Hepatocyte (in vitro differentiated cells): ENCODE results near the gene ARMC2. TPM values are rescaled to one million over a fixed set of nuclear protein-coding genes. Genes with fewer than 3 reads are reported as not detected.

Experiments
- DNase-seq: peaks from one replicate; pipeline ENCODE4 v3.0.0-alpha.2; 2016; ENCODE audit warnings: low spot score
- H2AFZ ChIP-seq: fragments of 200-600 bp; sonication (generic); 2 replicates; pipeline ENCODE4 v1.6.0; 2016; ENCODE audit warnings: antibody characterized with exemption, mild to moderate bottlenecking
- H3K27ac ChIP-seq: fragments of 200-600 bp; sonication (generic); 2 replicates; pipeline ENCODE4 v1.5.1; 2016; ENCODE audit warnings: mild to moderate bottlenecking
- H3K27me3 ChIP-seq: fragments of 200-600 bp; sonication (generic); 2 replicates; pipeline ENCODE4 v1.6.1; 2016
- H3K36me3 ChIP-seq: fragments of 200-600 bp; sonication (generic); replicated peaks from 2 replicates; pipeline ENCODE4 v1.5.1; 2016; ENCODE audit warnings: low read depth; ENCODE audit not compliant: insufficient read depth
- H3K4me1 ChIP-seq: fragments of 200-600 bp; sonication (generic); 2 replicates; pipeline ENCODE4 v1.5.1; 2016; ENCODE audit warnings: mild to moderate bottlenecking, moderate library complexity; ENCODE audit not compliant: insufficient read depth
- H3K4me2 ChIP-seq: fragments of 200-600 bp; sonication (generic); 2 replicates; pipeline ENCODE4 v1.6.0; 2016
- H3K4me3 ChIP-seq: fragments of 200-600 bp; sonication (generic); 2 replicates; pipeline ENCODE4 v1.5.1; 2016; ENCODE audit warnings: mild to moderate bottlenecking
- H3K79me2 ChIP-seq: fragments of 200-600 bp; sonication (generic); 2 replicates; pipeline ENCODE4 v1.6.0; 2017; ENCODE audit warnings: mild to moderate bottlenecking
- H3K9me2 ChIP-seq: fragments of 200-600 bp; sonication (generic); replicated peaks from 2 replicates; pipeline ENCODE4 v1.6.0; 2017; ENCODE audit warnings: mild to moderate bottlenecking; ENCODE audit not compliant: insufficient read depth
- H3K9me3 ChIP-seq: fragments of 200-600 bp; sonication (generic); 2 replicates; pipeline ENCODE4 v1.5.1; 2016; ENCODE audit warnings: low read depth, mild to moderate bottlenecking
- H4K20me1 ChIP-seq: fragments of 200-600 bp; sonication (generic); 2 replicates; pipeline ENCODE4 v1.6.0; 2016; ENCODE audit warnings: mild to moderate bottlenecking; ENCODE audit not compliant: insufficient read depth, poor library complexity, severe bottlenecking
- EZH2 ChIP-seq: fragments of 200-600 bp; sonication (generic); IDR thresholded peaks from 2 replicates; pipeline ENCODE4 v1.6.1; 2016; ENCODE audit warnings: antibody characterized with exemption, mild to moderate bottlenecking, borderline replicate concordance
- EZH2phosphoT487 ChIP-seq: fragments of 200-600 bp; sonication (generic); IDR thresholded peaks from one replicate; pipeline ENCODE4 v1.6.1; 2018; ENCODE audit warnings: antibody characterized with exemption, mild to moderate bottlenecking, low read depth, moderate library complexity; ENCODE audit not compliant: unreplicated experiment, severe bottlenecking
- WGBS: methylation state at CpG from one replicate; pipeline ENCODE4 v1.1.6; 2016; ENCODE audit warnings: low lambda C conversion rate; ENCODE audit errors: missing lambda C conversion rate; 5-methylcytosine and 5-hydroxymethylcytosine counted together
- polyA plus RNA-seq: library from polyadenylated mRNA; unstranded; fragments of >200 nt; fragmentation: Nextera tagmentation; extraction: Ambion mirVana; gene quantifications from 2 replicates; pipeline ENCODE4 v1.2.1, GENCODE V29; 2016
- total RNA-seq: library from RNA; depleted of rRNA; stranded (reverse); fragments of >200 nt; gene quantifications from 2 replicates; pipeline ENCODE4 v1.2.3, GENCODE V29; 2014
- TF ChIP-seq, protein P1 (sequence below): fragments of 200-600 bp; sonication (generic); IDR thresholded peaks from 2 replicates; pipeline ENCODE4 v1.5.1; 2016; ENCODE audit warnings: antibody characterized with exemption, mild to moderate bottlenecking; ENCODE audit not compliant: poor library complexity

Gene ARMC2
- total and polyA plus RNA-seq, 2 experiments from 2014 or later: 2.8 to 4.8 TPM

DNA sequence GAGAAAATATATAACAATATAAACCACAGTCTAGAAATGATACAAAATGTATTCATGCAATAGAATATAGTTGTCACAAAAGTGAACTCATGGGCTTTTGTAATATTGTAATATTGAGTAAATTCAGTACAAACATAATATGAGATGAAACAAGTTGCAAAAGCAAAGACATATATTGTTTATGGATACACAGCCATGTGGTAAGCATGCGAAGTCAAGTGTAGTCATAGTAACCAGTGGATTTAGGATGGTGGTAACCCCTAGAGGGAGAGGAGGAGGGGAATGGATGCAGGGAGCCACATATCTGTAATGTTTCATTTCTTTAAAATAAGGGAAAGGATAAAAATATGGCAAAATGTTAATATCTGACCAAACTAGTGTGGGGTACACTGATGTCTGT, 47.3 kb downstream of the ARMC2 start:
- TF ChIP-seq EZH2phosphoT487: no peak
- TF ChIP-seq, protein P1, sequence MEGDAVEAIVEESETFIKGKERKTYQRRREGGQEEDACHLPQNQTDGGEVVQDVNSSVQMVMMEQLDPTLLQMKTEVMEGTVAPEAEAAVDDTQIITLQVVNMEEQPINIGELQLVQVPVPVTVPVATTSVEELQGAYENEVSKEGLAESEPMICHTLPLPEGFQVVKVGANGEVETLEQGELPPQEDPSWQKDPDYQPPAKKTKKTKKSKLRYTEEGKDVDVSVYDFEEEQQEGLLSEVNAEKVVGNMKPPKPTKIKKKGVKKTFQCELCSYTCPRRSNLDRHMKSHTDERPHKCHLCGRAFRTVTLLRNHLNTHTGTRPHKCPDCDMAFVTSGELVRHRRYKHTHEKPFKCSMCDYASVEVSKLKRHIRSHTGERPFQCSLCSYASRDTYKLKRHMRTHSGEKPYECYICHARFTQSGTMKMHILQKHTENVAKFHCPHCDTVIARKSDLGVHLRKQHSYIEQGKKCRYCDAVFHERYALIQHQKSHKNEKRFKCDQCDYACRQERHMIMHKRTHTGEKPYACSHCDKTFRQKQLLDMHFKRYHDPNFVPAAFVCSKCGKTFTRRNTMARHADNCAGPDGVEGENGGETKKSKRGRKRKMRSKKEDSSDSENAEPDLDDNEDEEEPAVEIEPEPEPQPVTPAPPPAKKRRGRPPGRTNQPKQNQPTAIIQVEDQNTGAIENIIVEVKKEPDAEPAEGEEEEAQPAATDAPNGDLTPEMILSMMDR: no peak
- no peak for TF ChIP-seq EZH2
- Histone ChIP-seq H3K27me3 (no peaks in the 10 kb centered on the region), H3K9me3 (no peaks in the 10 kb centered on the region), H3K9me2 (no peaks in the 10 kb centered on the region), H3K36me3 (no peaks in the 10 kb centered on the region), H3K4me2 (no peak overlapping the region), H3K4me3 (no peak overlapping the region), H3K4me1 (no peaks in the 10 kb centered on the region), H3K27ac (peak overlapping the region; percentile 55), H4K20me1 (no peaks in the 10 kb centered on the region), H2AFZ (no peak overlapping the region), H3K79me2 (no peaks in the 10 kb centered on the region)
- 83% methylated on average over 1 of the region's 1 CpG for WGBS
- DNase-seq: no peak

DNA sequence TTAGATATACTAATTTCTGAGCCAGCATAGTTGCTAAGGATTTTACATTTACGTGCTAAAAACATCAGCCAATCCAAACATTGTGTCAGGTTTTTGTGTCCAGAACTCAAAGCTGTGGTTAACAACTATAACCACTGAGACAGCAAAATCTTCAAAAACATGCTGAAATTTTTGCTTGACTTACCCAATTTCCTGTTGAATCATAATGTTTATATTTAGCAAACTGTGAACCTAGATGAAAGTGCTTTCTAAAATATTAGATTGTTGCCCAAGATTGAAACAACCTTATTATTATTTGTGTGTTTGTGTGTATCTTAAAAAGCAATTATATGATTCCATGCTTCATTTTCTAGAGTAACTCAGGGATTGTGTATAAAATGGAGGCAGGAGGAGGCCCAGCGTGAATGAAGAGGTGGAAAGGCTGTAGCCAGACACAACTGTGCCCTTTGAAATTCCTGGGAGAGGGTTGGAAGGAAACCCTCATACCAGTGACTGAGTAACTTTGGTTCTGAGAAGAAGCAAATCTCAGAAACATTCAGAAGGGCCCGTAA, 48.0 kb downstream of the ARMC2 start:
- Histone ChIP-seq H3K27ac (peak overlapping the region; percentile 69), H3K36me3 (no peaks in the 10 kb centered on the region), H4K20me1 (no peaks in the 10 kb centered on the region), H3K79me2 (no peaks in the 10 kb centered on the region), H2AFZ (no peak overlapping the region), H3K27me3 (no peaks in the 10 kb centered on the region), H3K4me2 (no peak overlapping the region), H3K4me3 (no peak overlapping the region), H3K9me2 (no peaks in the 10 kb centered on the region), H3K9me3 (no peaks in the 10 kb centered on the region), H3K4me1 (no peaks in the 10 kb centered on the region)
- DNase-seq: no peak
- 81% methylated on average over 3 of the region's 3 CpGs for WGBS
- TF ChIP-seq, protein P1: no peak

DNA sequence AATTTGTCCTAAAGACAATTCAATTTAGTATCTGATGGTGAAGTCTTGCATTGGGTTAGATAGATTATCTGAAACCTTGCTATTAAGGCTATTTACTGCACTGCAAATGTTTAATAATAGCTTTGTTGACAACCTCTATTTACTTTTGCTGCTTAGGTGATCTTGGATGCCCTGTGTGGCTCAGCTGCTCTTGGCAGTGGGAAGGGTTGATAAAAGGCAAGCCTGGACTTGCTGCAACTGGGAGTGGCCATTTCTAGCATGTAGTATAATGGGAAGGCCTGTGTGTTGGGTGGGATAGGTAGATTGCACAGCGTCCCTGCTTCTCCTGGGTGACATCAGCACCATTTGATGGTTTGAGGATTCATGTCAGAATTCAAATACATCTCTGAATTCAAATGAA, 49.1 kb downstream of the ARMC2 start:
- Histone ChIP-seq H2AFZ (no peak overlapping the region), H3K4me3 (no peak overlapping the region), H3K36me3 (no peaks in the 10 kb centered on the region), H4K20me1 (no peaks in the 10 kb centered on the region), H3K4me2 (no peak overlapping the region), H3K79me2 (no peaks in the 10 kb centered on the region), H3K9me2 (no peaks in the 10 kb centered on the region), H3K9me3 (no peaks in the 10 kb centered on the region), H3K27me3 (no peaks in the 10 kb centered on the region), H3K4me1 (no peaks in the 10 kb centered on the region), H3K27ac (no peak overlapping the region)
- no peak for DNase-seq
- WGBS: 53% methylated on average over 1 of the region's 1 CpG
- TF ChIP-seq EZH2: no peak
- no peak for TF ChIP-seq EZH2phosphoT487
- TF ChIP-seq, protein P1: no peak

DNA sequence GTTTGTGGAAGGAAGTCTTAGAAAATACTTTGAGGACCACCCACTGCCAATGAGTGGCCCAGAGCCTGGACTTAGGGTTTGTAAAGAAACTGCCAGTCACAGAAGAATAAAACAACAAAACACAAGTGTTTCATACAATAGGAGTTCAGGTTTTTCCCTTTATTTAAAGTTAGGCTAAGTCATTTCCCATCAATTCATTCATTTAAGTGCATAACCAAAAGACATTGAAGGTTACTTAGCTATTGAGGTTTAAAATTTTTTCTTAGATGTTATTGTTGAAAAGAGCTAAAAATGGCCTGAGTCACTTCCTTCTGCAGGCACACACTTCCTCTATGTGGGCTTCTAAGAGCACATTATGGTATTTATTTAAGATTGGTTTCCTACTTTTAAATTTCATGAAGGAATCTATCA, 54.2 kb downstream of the ARMC2 start:
- Histone ChIP-seq H3K36me3 (no peaks in the 10 kb centered on the region), H2AFZ (no peak overlapping the region), H3K4me2 (no peak overlapping the region), H3K79me2 (no peaks in the 10 kb centered on the region), H4K20me1 (no peaks in the 10 kb centered on the region), H3K27me3 (no peaks in the 10 kb centered on the region), H3K27ac (no peak overlapping the region), H3K4me1 (no peaks in the 10 kb centered on the region), H3K4me3 (no peak overlapping the region), H3K9me2 (no peaks in the 10 kb centered on the region), H3K9me3 (no peaks in the 10 kb centered on the region)
- DNase-seq: no peak
- TF ChIP-seq EZH2 (no peak), EZH2phosphoT487 (no peak)
- TF ChIP-seq, protein P1: no peak
